Measurements from ENCODE around the gene SSX2IP.

GRCh38 chr1:84735483-84735882 is 45.2 kb upstream of the SSX2IP start:
- TF ChIP-seq CTCF (IDR thresholded peaks at IDR 0.05; ENCODE audit: poor library complexity) (no peak), EZH2phosphoT487 (IDR thresholded peaks at IDR 0.05; ENCODE audit: low read depth, severe bottlenecking, unreplicated experiment) (no peak), EZH2 (IDR thresholded peaks at IDR 0.05; ENCODE audit: borderline replicate concordance) (no peak)

Data from hepatocyte (in vitro differentiated cells).